GM23248 (cell line): ENCODE measurements around the gene RPGRIP1. TPM values are rescaled to one million over a fixed set of nuclear protein-coding genes. Genes with fewer than 3 reads are reported as not detected.
A peak's percentile ranks its signal among the peaks of the same experiment; 100 is the strongest.

ENCODE experiments used
- DNase-seq: peaks from one replicate; pipeline ENCODE4 v3.0.0-alpha.2; 2015
- H2AFZ ChIP-seq: fragments of 200-600 bp; sonication (generic); 2 replicates; pipeline ENCODE4 v1.6.1; 2016; ENCODE audit warnings: antibody characterized with exemption
- H3F3A ChIP-seq: fragments of 200-600 bp; sonication (generic); 2 replicates; pipeline ENCODE4 v1.6.1; 2016; ENCODE audit warnings: mild to moderate bottlenecking, antibody characterized with exemption, mixed run types; ENCODE audit not compliant: insufficient read depth
- H3K27ac ChIP-seq: fragments of 200-600 bp; sonication (generic); 2 replicates; pipeline ENCODE4 v1.5.1; 2016; ENCODE audit warnings: mild to moderate bottlenecking
- H3K27me3 ChIP-seq: fragments of 200-600 bp; sonication (generic); replicated peaks from 2 replicates; pipeline ENCODE4 v1.6.1; 2016; ENCODE audit warnings: mild to moderate bottlenecking; ENCODE audit not compliant: insufficient read depth
- H3K36me3 ChIP-seq: fragments of 200-600 bp; sonication (generic); 2 replicates; pipeline ENCODE4 v1.6.1; 2016; ENCODE audit warnings: low read depth, mild to moderate bottlenecking
- H3K4me1 ChIP-seq: fragments of 200-600 bp; sonication (generic); 2 replicates; pipeline ENCODE4 v1.6.1; 2016; ENCODE audit warnings: mild to moderate bottlenecking; ENCODE audit not compliant: insufficient read depth
- H3K4me2 ChIP-seq: fragments of 200-600 bp; sonication (generic); one replicate; pipeline ENCODE4 v1.6.1; 2016; ENCODE audit warnings: mild to moderate bottlenecking; ENCODE audit not compliant: unreplicated experiment
- H3K4me3 ChIP-seq: fragments of 200-600 bp; sonication (generic); 2 replicates; pipeline ENCODE4 v1.5.1; 2016; ENCODE audit warnings: mild to moderate bottlenecking
- H3K79me2 ChIP-seq: fragments of 200-600 bp; sonication (generic); 2 replicates; pipeline ENCODE4 v1.6.1; 2016; ENCODE audit warnings: mild to moderate bottlenecking; ENCODE audit not compliant: insufficient read depth
- H3K9ac ChIP-seq: fragments of 200-600 bp; sonication (generic); 2 replicates; pipeline ENCODE4 v1.6.1; 2016; ENCODE audit warnings: mild to moderate bottlenecking
- H3K9me2 ChIP-seq: fragments of 200-600 bp; sonication (generic); 2 replicates; pipeline ENCODE4 v1.6.1; 2016; ENCODE audit warnings: mixed run types, mild to moderate bottlenecking, moderate library complexity; ENCODE audit not compliant: insufficient read depth
- H3K9me3 ChIP-seq: fragments of 200-600 bp; sonication (generic); one replicate; pipeline ENCODE4 v1.6.1; 2017; ENCODE audit warnings: low read depth
- H4K20me1 ChIP-seq: fragments of 200-600 bp; sonication (generic); 2 replicates; pipeline ENCODE4 v1.6.0; 2016; ENCODE audit not compliant: insufficient read depth
- EZH2 ChIP-seq: fragments of 200-600 bp; sonication (generic); IDR thresholded peaks from 2 replicates; pipeline ENCODE4 v1.6.1; 2018; ENCODE audit warnings: antibody characterized with exemption, mild to moderate bottlenecking; ENCODE audit not compliant: insufficient read depth, poor library complexity, severe bottlenecking
- EZH2phosphoT487 ChIP-seq: fragments of 200-600 bp; sonication (generic); IDR thresholded peaks from 2 replicates; pipeline ENCODE4 v1.6.1; 2018; ENCODE audit warnings: antibody characterized with exemption, moderate library complexity, mild to moderate bottlenecking, low read depth; ENCODE audit not compliant: insufficient read depth
- WGBS, 2 experiments: methylation state at CpG; one replicate each; pipeline ENCODE4 v1.1.6; 2015 to 2017; ENCODE audit warnings: low lambda C conversion rate in 2 of 2, low coverage in 1 of 2; ENCODE audit errors: missing lambda C conversion rate in 2 of 2; 5-methylcytosine and 5-hydroxymethylcytosine counted together
- in situ Hi-C: fragments of 300-500 bp; cut with MboI; formaldehyde crosslinking; loops from 2 replicates; pipeline ENCODE4 v1.15.0; 2020
- polyA plus RNA-seq: library from polyadenylated mRNA; unstranded; fragments of >200 nt; fragmentation: Nextera tagmentation; extraction: Ambion mirVana; gene quantifications from 2 replicates; pipeline ENCODE4 v1.2.1, GENCODE V29; 2016
- total RNA-seq: library from RNA; depleted of rRNA; stranded (reverse); fragments of >200 nt; shearing (Covaris generic); gene quantifications from 2 replicates; pipeline ENCODE4 v1.2.3, GENCODE V29; 2014

Gene RPGRIP1
- total and polyA plus RNA-seq, 2 experiments from 2014 or later, result not detected

DNA sequence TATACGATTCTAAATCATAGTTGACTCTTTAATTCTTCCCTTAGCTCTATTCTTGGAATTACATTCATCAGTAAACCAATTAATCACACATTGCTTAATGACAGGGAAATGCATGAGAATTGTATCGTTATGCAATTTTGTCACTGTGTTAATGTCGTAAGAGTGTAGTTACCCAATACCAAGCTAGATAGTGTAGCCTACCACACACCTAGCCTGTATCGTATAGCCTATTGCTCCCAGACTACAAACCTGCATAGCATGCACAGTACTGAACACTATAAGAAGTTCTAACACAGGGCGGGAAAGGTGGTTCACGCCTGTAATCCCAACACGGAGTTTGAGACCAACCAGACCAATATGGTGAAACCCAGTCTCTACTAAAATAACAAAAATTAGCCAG lies 35.3 kb upstream of the RPGRIP1 start:
- H3K27ac ChIP-seq, result no peak overlapping the region
- peaks cover 78% of the 10 kb centered on the region for H3F3A ChIP-seq
- H3K79me2 ChIP-seq, result peaks cover 100% of the 10 kb centered on the region
- in situ Hi-C loops, result no loop called here
- no peaks in the 10 kb centered on the region for H3K9me3 ChIP-seq
- no peak overlapping the region for H3K9ac ChIP-seq
- H3K4me1 ChIP-seq, result peaks cover 10% of the 10 kb centered on the region
- no peak overlapping the region for H3K4me2 ChIP-seq
- no peak overlapping the region for H3K4me3 ChIP-seq
- H3K9me2 ChIP-seq, result no peaks in the 10 kb centered on the region
- no peak for TF ChIP-seq EZH2phosphoT487
- no peak for TF ChIP-seq EZH2
- DNase-seq, result peak; percentile 33
- H3K36me3 ChIP-seq, result peaks cover 72% of the 10 kb centered on the region
- no peak overlapping the region for H2AFZ ChIP-seq
- WGBS, 2 experiments, result 77 to 80% methylated on average over 7 of the region's 7 CpGs
- peaks cover 36% of the 10 kb centered on the region for H4K20me1 ChIP-seq
- no peaks in the 10 kb centered on the region for H3K27me3 ChIP-seq

DNA sequence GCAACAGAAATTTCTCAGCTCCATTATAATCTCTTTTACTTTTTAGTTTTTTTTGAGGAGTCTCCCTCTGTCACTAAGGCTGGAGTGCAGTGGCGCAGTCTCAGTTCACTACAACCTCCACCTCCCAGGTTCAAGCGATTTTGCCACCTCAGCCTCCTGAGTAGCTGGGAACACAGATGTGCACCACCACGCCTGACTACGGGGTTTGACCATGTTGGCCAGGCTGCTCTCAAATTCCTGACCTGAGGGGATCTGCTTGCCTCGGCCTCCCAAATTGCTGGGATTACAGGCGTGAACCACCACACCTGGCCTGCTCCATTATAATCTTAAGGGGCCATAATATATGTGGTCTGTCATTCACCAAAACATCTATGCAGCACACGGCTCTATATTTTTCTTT lies 34.1 kb upstream of the RPGRIP1 start:
- Histone ChIP-seq H3F3A (peaks cover 78% of the 10 kb centered on the region), H3K4me2 (no peak overlapping the region), H3K9ac (no peak overlapping the region), H3K79me2 (peaks cover 100% of the 10 kb centered on the region), H4K20me1 (peaks cover 35% of the 10 kb centered on the region), H3K27me3 (no peaks in the 10 kb centered on the region), H2AFZ (no peak overlapping the region), H3K9me2 (no peaks in the 10 kb centered on the region), H3K4me1 (peaks cover 10% of the 10 kb centered on the region), H3K27ac (no peak overlapping the region), H3K9me3 (no peaks in the 10 kb centered on the region), H3K4me3 (no peak overlapping the region), H3K36me3 (peaks cover 73% of the 10 kb centered on the region)
- TF ChIP-seq EZH2 (no peak), EZH2phosphoT487 (no peak)
- WGBS, 2 experiments, result 91 to 96% methylated on average over 7 of the region's 7 CpGs
- no peak for DNase-seq
- in situ Hi-C loops, result no loop called here

DNA sequence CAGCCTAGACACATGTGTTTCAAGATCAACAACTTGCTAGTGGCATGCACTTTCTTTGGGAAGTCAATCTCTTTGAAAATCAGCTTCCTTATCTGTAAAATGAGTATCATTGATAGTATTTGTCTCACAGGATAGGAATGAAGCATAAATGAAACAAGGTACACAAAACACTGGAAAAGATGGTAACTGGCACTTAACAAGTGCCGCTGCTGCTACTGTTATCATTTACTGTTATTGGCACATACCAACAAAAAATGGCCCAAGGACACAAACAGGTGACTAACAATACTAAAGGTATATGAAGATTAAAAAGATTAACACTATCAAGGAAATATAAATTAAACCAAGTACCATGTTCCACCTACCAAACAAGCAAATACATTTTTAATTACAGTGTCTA lies 31.5 kb upstream of the RPGRIP1 start:
- in situ Hi-C loops, result no loop called here
- Histone ChIP-seq H3K79me2 (peaks cover 100% of the 10 kb centered on the region), H4K20me1 (peaks cover 29% of the 10 kb centered on the region), H3K27ac (no peak overlapping the region), H3K9ac (no peak overlapping the region), H3K4me3 (no peak overlapping the region), H3K9me3 (no peaks in the 10 kb centered on the region), H3F3A (peaks cover 76% of the 10 kb centered on the region), H2AFZ (no peak overlapping the region), H3K4me1 (peaks cover under 1% of the 10 kb centered on the region; the same call in 1 of the 2 replicates), H3K4me2 (no peak overlapping the region), H3K27me3 (no peaks in the 10 kb centered on the region), H3K36me3 (peaks cover 75% of the 10 kb centered on the region), H3K9me2 (no peaks in the 10 kb centered on the region)
- no peak for DNase-seq
- 93 to 97% methylated on average over 1 of the region's 1 CpG for WGBS, 2 experiments
- no peak for TF ChIP-seq EZH2phosphoT487
- TF ChIP-seq EZH2, result no peak

DNA sequence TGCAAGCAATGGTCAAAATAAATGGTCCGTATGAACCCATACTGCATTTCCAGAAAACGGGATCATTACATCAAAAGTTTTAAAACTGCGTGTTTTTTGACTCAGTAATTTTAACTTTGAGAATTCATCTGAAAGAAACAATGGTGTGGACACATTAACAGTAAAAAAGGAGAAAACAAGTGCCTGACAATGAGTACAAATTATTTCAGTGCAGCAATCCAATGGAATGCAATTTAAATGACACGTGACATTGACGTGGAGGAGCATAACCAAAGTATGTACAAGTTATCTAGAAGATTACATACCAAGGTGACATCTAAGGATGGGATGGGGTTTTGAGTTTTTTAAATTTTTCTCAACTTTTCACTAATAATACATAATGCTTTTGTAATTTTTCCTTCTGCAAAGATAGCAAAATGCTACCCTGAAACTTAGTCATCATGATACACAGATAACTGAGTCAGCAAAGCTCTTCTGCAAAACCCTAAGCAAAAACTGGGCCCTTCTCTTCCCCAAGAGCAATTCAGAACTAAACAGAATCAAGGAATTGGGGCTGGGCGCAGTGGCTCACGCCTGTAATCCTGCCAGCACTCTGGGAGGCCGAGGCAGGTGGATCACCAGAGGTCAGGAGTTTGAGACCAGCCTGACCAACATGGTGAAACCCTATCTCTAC lies 31.0 kb upstream of the RPGRIP1 start:
- in situ Hi-C loops, result no loop called here
- WGBS, 2 experiments, result 93 to 94% methylated on average over 8 of the region's 8 CpGs
- Histone ChIP-seq H2AFZ (no peak overlapping the region), H4K20me1 (peaks cover 30% of the 10 kb centered on the region), H3K27me3 (no peaks in the 10 kb centered on the region), H3F3A (peaks cover 73% of the 10 kb centered on the region), H3K4me3 (no peak overlapping the region), H3K27ac (no peak overlapping the region), H3K36me3 (peaks cover 71% of the 10 kb centered on the region), H3K9me3 (no peaks in the 10 kb centered on the region), H3K79me2 (peaks cover 100% of the 10 kb centered on the region), H3K9me2 (no peaks in the 10 kb centered on the region), H3K9ac (no peak overlapping the region), H3K4me2 (no peak overlapping the region), H3K4me1 (peaks cover 4% of the 10 kb centered on the region; the same call in 1 of the 2 replicates)
- TF ChIP-seq EZH2, result no peak
- no peak for TF ChIP-seq EZH2phosphoT487
- peak; percentile 49 for DNase-seq

DNA sequence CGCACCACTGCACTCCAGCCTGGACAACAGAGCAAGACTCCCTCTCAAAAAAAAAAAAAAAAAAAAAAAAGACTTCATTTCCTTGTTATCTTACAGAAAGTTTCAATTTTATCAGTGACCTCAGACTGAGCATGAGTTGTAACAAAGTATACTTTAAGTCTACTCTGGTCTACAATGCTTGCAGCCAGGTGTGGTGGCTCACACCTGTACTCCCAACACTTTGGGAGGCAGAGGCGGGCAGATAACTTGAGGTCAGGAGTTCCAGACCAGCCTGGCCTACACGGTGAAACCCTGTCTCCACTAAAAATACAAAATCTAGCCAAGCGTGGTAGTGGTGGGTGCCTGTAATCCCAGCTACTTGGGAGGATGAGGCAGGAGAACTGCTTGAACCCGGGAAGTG lies 28.7 kb upstream of the RPGRIP1 start:
- H3K4me3 ChIP-seq, result no peak overlapping the region
- peaks cover 19% of the 10 kb centered on the region for H3K4me1 ChIP-seq
- H3F3A ChIP-seq, result peaks cover 84% of the 10 kb centered on the region
- H3K27ac ChIP-seq, result no peak overlapping the region
- peaks cover 43% of the 10 kb centered on the region for H4K20me1 ChIP-seq
- no peak for TF ChIP-seq EZH2
- no peak for TF ChIP-seq EZH2phosphoT487
- DNase-seq, result no peak
- H3K79me2 ChIP-seq, result peaks cover 100% of the 10 kb centered on the region
- H3K4me2 ChIP-seq, result no peak overlapping the region
- H3K36me3 ChIP-seq, result peaks cover 73% of the 10 kb centered on the region
- no peak overlapping the region for H2AFZ ChIP-seq
- in situ Hi-C loops, result no loop called here
- no peaks in the 10 kb centered on the region for H3K27me3 ChIP-seq
- H3K9ac ChIP-seq, result no peak overlapping the region
- 88 to 91% methylated on average over 4 to 5 of the region's 5 CpGs for WGBS, 2 experiments
- H3K9me2 ChIP-seq, result no peaks in the 10 kb centered on the region
- H3K9me3 ChIP-seq, result no peaks in the 10 kb centered on the region
